ENCODE measurements around the gene COQ7.

The COQ7 gene

GRCh38 chr16:19113577-19114358 is 46.4 kb downstream of the COQ7 start, which contains the start of gene ITPRIPL2:
Gene ITPRIPL2 (plus strand): TSS chr16:19113964. CDS start chr16:19114462, 498 bp downstream.
- DNase-seq = no peak

GRCh38 chr16:19114359-19115147 is 47.1 kb downstream of the COQ7 start:
- DNase-seq = no peak

- DNase-seq = no peak
These were observed 48.0 kb downstream of the COQ7 start for GRCh38 chr16:19115148-19116021.

GRCh38 chr16:19116711-19117449 is 49.5 kb downstream of the COQ7 start:
- no peak for DNase-seq

- no peak for DNase-seq
These were observed 51.6 kb downstream of the COQ7 start for GRCh38 chr16:19118938-19119431.

GRCh38 chr16:19119564-19119963 is 52.1 kb downstream of the COQ7 start:
- no peak for DNase-seq

GRCh38 chr16:19123535-19124178 is 56.2 kb downstream of the COQ7 start:
- DNase-seq = no peak

- DNase-seq = no peak
These were observed 58.9 kb downstream of the COQ7 start for GRCh38 chr16:19126300-19126699.

- no peak for DNase-seq
These were observed 59.8 kb downstream of the COQ7 start for GRCh38 chr16:19127205-19127604.

- no peak for DNase-seq
These were observed 60.3 kb downstream of the COQ7 start for GRCh38 chr16:19127674-19128131.

- no peak for DNase-seq
These were observed 61.2 kb downstream of the COQ7 start for GRCh38 chr16:19128454-19129200.
